Amniotic stem cell (primary cell): ENCODE results near the gene TIPIN.

Source experiments
- DNase-seq: peaks from one replicate; lab custom pipeline; 2025; lab: John Stamatoyannopoulos, UW

TIPIN gene

DNA sequence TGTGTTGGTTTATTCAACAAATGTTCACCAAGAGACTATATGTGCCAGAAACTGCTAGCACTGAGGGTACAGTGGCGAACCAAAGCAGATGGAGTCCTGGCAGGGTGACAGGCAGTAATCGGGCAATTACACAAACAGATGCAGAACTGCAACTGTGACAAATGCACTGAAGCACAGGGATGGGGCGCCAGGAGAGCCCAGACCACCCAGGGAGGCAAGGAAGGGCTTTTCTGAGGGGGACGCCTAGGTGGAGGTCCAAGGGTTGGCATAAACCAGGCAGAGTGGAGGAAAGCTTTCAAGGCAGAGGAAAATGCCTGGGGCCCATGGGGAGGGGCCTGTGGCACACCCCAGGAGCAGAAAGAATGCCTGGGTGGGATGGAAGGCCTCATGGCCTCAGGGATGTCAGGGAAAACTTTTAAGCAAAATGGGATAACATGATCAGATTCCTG is 57.7 kb downstream of the TIPIN start:
- no peak for DNase-seq

- no peak for DNase-seq
Measured at GRCh38 chr15:66296186-66296585, 60.3 kb downstream of the TIPIN start.

- no peak for DNase-seq
Measured at GRCh38 chr15:66294932-66295235, 61.6 kb downstream of the TIPIN start.

- DNase-seq, result no peak
Measured at GRCh38 chr15:66294157-66294931, 62.1 kb downstream of the TIPIN start.

- DNase-seq, result no peak
Measured at GRCh38 chr15:66293419-66294156, 62.9 kb downstream of the TIPIN start, which contains the start of gene DIS3L. DIS3L (plus strand) TSS chr15:66293568; CDS start chr15:66293597, 29 bp downstream.

DNA sequence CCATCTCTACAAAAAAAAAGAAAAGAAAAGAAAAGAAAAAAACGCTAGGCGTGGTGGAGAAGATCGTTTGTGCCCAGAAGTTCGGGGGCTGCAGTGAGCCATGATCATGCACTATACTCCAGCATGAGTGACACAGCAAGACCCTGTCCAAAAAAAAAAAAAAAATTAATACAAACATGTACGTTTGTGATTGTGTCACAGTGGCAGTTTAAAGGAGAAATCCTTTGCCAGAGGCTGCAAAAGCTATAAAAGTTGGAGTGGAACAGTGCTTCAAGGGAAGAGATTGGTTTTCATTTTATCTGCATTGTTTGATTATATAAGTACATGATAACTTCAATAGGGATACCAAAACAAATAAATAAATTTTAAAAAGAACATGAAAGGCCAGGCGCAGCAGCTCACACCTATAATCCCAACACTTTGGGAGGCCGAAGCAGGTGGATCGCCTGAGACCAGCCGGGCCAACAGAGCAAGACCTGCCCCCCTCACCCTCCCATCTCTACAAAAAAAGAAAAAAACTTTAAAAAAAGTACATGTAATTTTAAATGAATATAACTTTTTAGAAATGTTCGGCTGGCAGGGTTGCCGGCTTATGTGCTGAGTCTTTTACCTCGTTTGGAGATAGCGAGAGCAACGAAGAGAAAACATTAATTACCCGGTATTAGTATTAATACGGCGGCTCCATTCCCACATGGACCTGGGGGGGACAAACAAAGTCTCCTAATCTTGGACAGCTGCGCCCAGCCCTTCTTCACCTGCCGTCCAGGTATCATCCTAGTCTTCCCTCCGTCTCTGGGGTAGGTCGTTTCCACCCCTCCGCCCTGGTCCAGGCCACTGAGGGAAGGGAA is 63.7 kb downstream of the TIPIN start:
- no peak for DNase-seq

DNA sequence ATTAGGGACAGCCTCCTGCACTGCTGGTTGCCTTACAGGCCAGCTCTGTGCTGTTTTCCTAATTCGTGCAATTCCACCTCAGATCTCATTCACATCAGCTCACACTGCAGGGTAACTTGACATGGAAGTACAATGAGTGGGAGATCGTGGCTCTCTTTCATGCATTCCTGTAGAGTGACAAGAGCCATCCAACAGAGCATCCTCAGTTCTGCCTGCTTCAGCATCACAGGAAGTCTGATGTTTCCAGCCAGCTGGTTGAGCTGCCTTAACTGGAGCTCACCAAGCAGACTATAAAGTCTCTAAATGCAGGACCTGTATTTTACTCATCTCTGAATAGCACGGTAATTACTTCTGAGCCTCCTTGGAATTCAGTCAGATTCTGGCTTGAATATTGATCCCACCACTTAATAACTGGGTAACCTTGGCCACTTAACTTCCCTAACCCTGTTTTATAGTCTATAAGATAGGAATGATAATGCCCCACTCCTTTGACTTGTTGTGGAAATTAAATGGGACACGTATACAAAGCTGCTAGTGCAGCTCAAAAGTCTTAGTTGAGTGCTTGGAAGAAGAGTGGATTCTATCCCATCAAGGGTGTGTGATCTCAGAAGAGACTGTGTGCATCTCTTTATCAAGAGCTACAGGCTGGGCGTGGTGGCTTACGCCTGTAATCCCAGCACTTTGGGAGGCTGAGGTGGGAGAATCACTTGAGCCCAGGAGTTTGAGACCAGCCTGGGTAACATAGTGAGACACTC is 64.5 kb downstream of the TIPIN start:
- DNase-seq, result no peak

DNA sequence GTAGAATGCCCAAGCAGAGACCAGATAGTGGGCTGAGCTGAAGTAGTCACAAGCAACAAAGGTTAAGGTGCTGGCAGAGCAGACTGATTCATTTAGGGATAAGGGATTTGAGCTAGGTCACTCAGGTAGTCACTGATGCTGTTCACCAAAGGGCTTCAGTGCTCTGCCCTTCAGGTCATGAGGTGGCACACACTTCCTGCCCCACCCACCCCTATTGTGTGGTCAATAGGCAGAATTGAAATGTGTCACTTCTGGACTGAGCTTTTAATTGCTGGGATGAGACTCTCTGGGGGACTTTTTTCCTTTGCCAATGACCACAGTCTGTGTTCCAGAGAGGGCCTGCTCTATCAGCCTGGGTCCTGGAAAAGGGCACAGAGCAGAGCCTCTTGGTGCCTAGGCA is 66.0 kb downstream of the TIPIN start:
- DNase-seq, result no peak

DNA sequence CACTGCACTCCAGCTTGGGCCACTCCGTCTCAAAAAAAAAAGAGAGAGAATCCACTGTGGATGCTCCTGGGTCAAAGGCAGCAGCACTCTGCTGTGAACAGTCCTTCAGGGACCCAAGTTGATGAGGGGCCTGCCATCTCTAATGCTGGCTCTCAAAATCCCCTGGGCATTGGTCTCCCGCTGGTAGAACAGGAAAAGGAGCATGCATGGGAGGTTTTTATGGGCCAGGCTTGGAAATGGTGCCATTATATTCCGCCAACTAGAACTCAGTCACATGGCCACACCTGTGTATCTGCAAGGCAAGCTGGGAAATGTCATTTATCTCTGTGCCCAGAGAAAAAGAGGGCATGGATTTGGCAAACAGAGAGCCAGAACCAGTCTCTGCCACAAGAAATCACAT is 66.5 kb downstream of the TIPIN start:
- no peak for DNase-seq

- DNase-seq, result no peak
Measured at GRCh38 chr15:66288551-66289185, 67.8 kb downstream of the TIPIN start.

GRCh38 chr15:66288093-66288492 is 68.4 kb downstream of the TIPIN start:
- DNase-seq, result no peak

GRCh38 chr15:66287461-66288057 is 68.9 kb downstream of the TIPIN start:
- DNase-seq, result no peak
